IMR-90 (cell line): ENCODE data around the gene DYTN. TPM values are rescaled to one million over a fixed set of nuclear protein-coding genes. Genes with fewer than 3 reads are reported as not detected.

Experiments
- ATAC-seq: fragments of 200-7000 bp; cut with Tn5 transposase; 2 replicates; pipeline ENCODE4 v1.9.1; 2020; ENCODE audit warnings: low read depth, mild to moderate bottlenecking, moderate library complexity
- BruUV-seq: library from RNA; stranded (reverse); fragments of 400-500 nt; replicated peaks from 2 replicates; lab custom pipeline; 2021; lab: Mats Ljungman, UMichigan
- CTCF ChIA-PET: fragments of 300-600 bp; formaldehyde crosslinking; extraction: SDS; loops from one replicate; lab custom pipeline; 2021; ENCODE audit warnings: antibody characterized with exemption; lab: Yijun Ruan, JAX
- POLR2A ChIA-PET: fragments of 300-600 bp; sonication (Branson Sonifier 250); formaldehyde crosslinking; loops from one replicate; lab custom pipeline; 2022; ENCODE audit warnings: antibody characterized with exemption; ENCODE audit not compliant: unreplicated experiment; lab: Charles Lee
- DNase-seq: peaks from one replicate; pipeline ENCODE4 v3.0.0; 2013
- H2AFZ ChIP-seq: replicated peaks from 2 replicates; pipeline ENCODE3; 2013; ENCODE audit warnings: low read length, mild to moderate bottlenecking; ENCODE audit not compliant: poor library complexity
- H2AK5ac ChIP-seq: 2 replicates; pipeline ENCODE4 v1.6.1; 2013; ENCODE audit warnings: low read depth, low read length, inconsistent platforms
- H2AK9ac ChIP-seq: replicated peaks from 2 replicates; pipeline ENCODE3; 2013; ENCODE audit warnings: mild to moderate bottlenecking, low read depth, low read length, moderate library complexity; ENCODE audit not compliant: poor library complexity
- H2BK120ac ChIP-seq: 2 replicates; pipeline ENCODE4 v1.6.1; 2013; ENCODE audit warnings: low read depth, low read length, inconsistent platforms
- H2BK15ac ChIP-seq: 3 replicates; pipeline ENCODE4 v1.6.1; 2013; ENCODE audit warnings: low read depth, low read length, inconsistent platforms
- H2BK20ac ChIP-seq: 2 replicates; pipeline ENCODE4 v1.6.1; 2013; ENCODE audit warnings: low read depth, mild to moderate bottlenecking, inconsistent platforms, low read length, moderate library complexity
- H2BK5ac ChIP-seq: 2 replicates; pipeline ENCODE4 v1.6.1; 2013; ENCODE audit warnings: mild to moderate bottlenecking, low read depth, low read length, inconsistent platforms; ENCODE audit not compliant: poor library complexity, severe bottlenecking
- H3K14ac ChIP-seq: replicated peaks from 2 replicates; pipeline ENCODE4 v1.6.1; 2013; ENCODE audit warnings: low read depth, low read length, inconsistent platforms
- H3K18ac ChIP-seq: 2 replicates; pipeline ENCODE4 v1.6.1; 2013; ENCODE audit warnings: low read depth, low read length, control low read depth
- H3K23ac ChIP-seq: 2 replicates; pipeline ENCODE4 v1.6.1; 2013; ENCODE audit warnings: low read depth, low read length, inconsistent platforms
- H3K27ac ChIP-seq: 2 replicates; pipeline ENCODE4 v1.5.1; 2013; ENCODE audit warnings: mild to moderate bottlenecking, control low read depth, low read length; ENCODE audit not compliant: insufficient read depth
- H3K27me3 ChIP-seq: 2 replicates; pipeline ENCODE4 v1.6.1; 2013; ENCODE audit warnings: low read length; ENCODE audit not compliant: control insufficient read depth, insufficient read depth
- H3K36me3 ChIP-seq: 2 replicates; pipeline ENCODE4 v1.6.1; 2013; ENCODE audit warnings: low read length, mixed read lengths; ENCODE audit not compliant: control insufficient read depth, insufficient read depth
- H3K4ac ChIP-seq: 2 replicates; pipeline ENCODE4 v1.6.1; 2013; ENCODE audit warnings: low read depth, low read length, inconsistent platforms
- H3K4me1 ChIP-seq: 2 replicates; pipeline ENCODE4 v1.6.1; 2013; ENCODE audit warnings: low read length, mixed read lengths; ENCODE audit not compliant: control insufficient read depth, insufficient read depth
- H3K4me2 ChIP-seq: 2 replicates; pipeline ENCODE4 v1.6.1; 2013; ENCODE audit warnings: low read depth, mild to moderate bottlenecking, control low read depth, low read length, moderate library complexity
- H3K4me3 ChIP-seq: 2 replicates; pipeline ENCODE4 v1.5.1; 2013; ENCODE audit warnings: low read depth, mild to moderate bottlenecking, control low read depth, low read length, moderate library complexity; ENCODE audit not compliant: insufficient read depth
- H3K56ac ChIP-seq: 2 replicates; pipeline ENCODE4 v1.6.1; 2013; ENCODE audit warnings: low read length, inconsistent platforms; ENCODE audit not compliant: insufficient read depth; ENCODE audit errors: extremely low read depth
- H3K79me1 ChIP-seq, 2 experiments: 2 replicates each; pipeline ENCODE4 v1.6.1; 2013; ENCODE audit warnings: low read length in 2 of 2, inconsistent platforms in 1 of 2, low read depth in 1 of 2
- H3K9ac ChIP-seq: 2 replicates; pipeline ENCODE4 v1.6.1; 2013; ENCODE audit warnings: low read depth, low read length, control low read depth
- H3K9me1 ChIP-seq: 2 replicates; pipeline ENCODE4 v1.6.1; 2013; ENCODE audit warnings: low read length, inconsistent platforms; ENCODE audit not compliant: insufficient read depth
- H3K9me3 ChIP-seq: 2 replicates; pipeline ENCODE4 v1.6.1; 2013; ENCODE audit warnings: low read length; ENCODE audit not compliant: control insufficient read depth, insufficient read depth
- H4K20me1 ChIP-seq: 2 replicates; pipeline ENCODE4 v1.6.1; 2013; ENCODE audit warnings: low read length, inconsistent platforms; ENCODE audit not compliant: insufficient read depth
- H4K5ac ChIP-seq: 2 replicates; pipeline ENCODE4 v1.6.1; 2013; ENCODE audit warnings: mild to moderate bottlenecking, low read depth, low read length, control low read depth
- H4K8ac ChIP-seq, 2 experiments: 2 replicates each; pipeline ENCODE4 v1.6.1; 2013; ENCODE audit warnings: low read depth in 2 of 2, low read length in 2 of 2, control low read depth in 1 of 2, inconsistent platforms in 1 of 2
- H4K91ac ChIP-seq: 2 replicates; pipeline ENCODE4 v1.6.1; 2013; ENCODE audit warnings: low read depth, low read length, inconsistent platforms; ENCODE audit not compliant: insufficient read depth
- CEBPB ChIP-seq: IDR thresholded peaks from 2 replicates; pipeline ENCODE4 v1.6.1; 2012; ENCODE audit warnings: low read depth, low read length, improper control_type of control experiment
- FOS ChIP-seq: fragments of 150-350 bp; IDR thresholded peaks from 2 replicates; pipeline ENCODE4 v1.6.1; 2016; ENCODE audit warnings: low read depth, low read length
- WGBS, 2 experiments: methylation state at CpG; one replicate each; pipeline versions ENCODE4 v1.1.5 to v1.1.7; 2013; ENCODE audit warnings: missing lambda C conversion rate in 2 of 2; ENCODE audit not compliant: insufficient read length in 1 of 2; ENCODE audit errors: extremely low coverage in 2 of 2; 5-methylcytosine and 5-hydroxymethylcytosine counted together
- dilution Hi-C: fragments of 300-500 bp; cut with HindIII; formaldehyde crosslinking; loops from one replicate; pipeline ENCODE4 v1.14.3; 2018; ENCODE audit warnings: low sequenced_read_pairs; ENCODE audit not compliant: unreplicated experiment
- in situ Hi-C: fragments of 300-500 bp; cut with MboI; formaldehyde crosslinking; loops from 3 replicates; pipeline ENCODE4 v1.14.3; 2019; ENCODE audit warnings: low sequenced_read_pairs, inconsistent platforms, mixed read lengths
- intact Hi-C: fragments of 100-400 bp; cut with micrococcal nuclease; formaldehyde crosslinking; loops from 2 replicates; pipeline ENCODE4 v1.10.0; 2022
- polyA plus RNA-seq, 3 experiments: library from polyadenylated mRNA; depleted of rRNA; stranded (reverse); fragments of >200 nt; gene quantifications; 2 replicates each; pipeline ENCODE4 v1.2.3, GENCODE V29; 2012; ENCODE audit warnings: low replicate concordance in 1 of 3
- total RNA-seq: library from RNA; depleted of rRNA; stranded (reverse); fragments of >200 nt; gene quantifications from 2 replicates; pipeline ENCODE4 v1.2.3, GENCODE V29; 2012

Gene DYTN
- total and polyA plus RNA-seq, 2 of the 4 experiments (the other 2 are of a cell fraction): not detected

DNA sequence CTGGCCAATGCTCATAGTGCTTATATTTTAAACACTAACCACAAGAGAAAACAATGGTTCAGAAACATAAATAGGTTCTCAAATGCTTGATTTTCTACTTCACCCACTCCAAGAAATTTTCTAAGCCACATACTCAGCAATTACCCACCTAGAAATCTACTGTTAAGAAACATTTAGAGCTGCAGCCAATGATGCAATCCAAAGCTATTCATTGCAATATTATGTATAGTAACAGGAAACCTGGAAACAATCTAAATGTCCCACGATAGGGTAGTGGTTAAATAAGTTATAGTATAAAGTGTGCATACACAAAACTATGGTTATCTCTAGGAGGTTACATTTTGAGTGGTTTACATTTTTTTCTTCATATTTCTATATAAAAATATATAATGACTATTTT lies 70.2 kb downstream of the DYTN start:
- no peak overlapping the region for H3K14ac ChIP-seq
- intact Hi-C loops: no loop called here
- no peaks in the 10 kb centered on the region for H3K9me1 ChIP-seq
- H4K91ac ChIP-seq: no peak overlapping the region
- H3K36me3 ChIP-seq: no peaks in the 10 kb centered on the region
- no peak overlapping the region for H3K23ac ChIP-seq
- no peak overlapping the region for H3K18ac ChIP-seq
- dilution Hi-C loops: no loop called here
- no peak overlapping the region for H3K9ac ChIP-seq
- no peak overlapping the region for H4K5ac ChIP-seq
- no peak overlapping the region for H3K56ac ChIP-seq
- no peaks in the 10 kb centered on the region for H3K79me1 ChIP-seq
- no TSS peak for BruUV-seq
- H3K9me3 ChIP-seq: no peaks in the 10 kb centered on the region
- no peak overlapping the region for H3K4ac ChIP-seq
- ChIA-PET POLR2A (no interaction called here), CTCF (no interaction called here)
- WGBS, 2 experiments: no CpG with 5 or more reads among the region's 1 CpG
- no peaks in the 10 kb centered on the region for H4K20me1 ChIP-seq
- H2AK5ac ChIP-seq: no peak overlapping the region
- H3K27ac ChIP-seq: no peak overlapping the region
- in situ Hi-C loops: no loop called here
- no peak overlapping the region for H2BK20ac ChIP-seq
- no peak overlapping the region for H2AK9ac ChIP-seq
- H2BK5ac ChIP-seq: no peak overlapping the region
- no peak overlapping the region for H3K4me3 ChIP-seq
- H2BK15ac ChIP-seq: no peak overlapping the region
- no peak overlapping the region for H4K8ac ChIP-seq
- no peaks in the 10 kb centered on the region for H3K27me3 ChIP-seq
- no peaks in the 10 kb centered on the region for H3K4me1 ChIP-seq
- H3K4me2 ChIP-seq: no peak overlapping the region
- DNase-seq (peak; percentile 3), ATAC-seq (no peak)
- TF ChIP-seq FOS: no peak
- TF ChIP-seq CEBPB: peak; percentile 72
- H2AFZ ChIP-seq: no peak overlapping the region
- H2BK120ac ChIP-seq: no peak overlapping the region
